GM12875 (cell line): ENCODE results near the gene FBXO4.
A peak's percentile ranks its signal among the peaks of the same experiment; 100 is the strongest.

Experiments
- H3K4me3 ChIP-seq: one replicate; pipeline ENCODE4 v1.5.1; 2011; ENCODE audit warnings: low read depth, low read length, control low read depth
- TF ChIP-seq, protein P1 (sequence below): IDR thresholded peaks from 2 replicates; pipeline ENCODE4 v1.5.1; 2011; ENCODE audit warnings: low read depth, mild to moderate bottlenecking, control low read depth, inconsistent platforms, low read length, moderate library complexity, borderline replicate concordance; ENCODE audit not compliant: insufficient read depth

The FBXO4 gene

DNA sequence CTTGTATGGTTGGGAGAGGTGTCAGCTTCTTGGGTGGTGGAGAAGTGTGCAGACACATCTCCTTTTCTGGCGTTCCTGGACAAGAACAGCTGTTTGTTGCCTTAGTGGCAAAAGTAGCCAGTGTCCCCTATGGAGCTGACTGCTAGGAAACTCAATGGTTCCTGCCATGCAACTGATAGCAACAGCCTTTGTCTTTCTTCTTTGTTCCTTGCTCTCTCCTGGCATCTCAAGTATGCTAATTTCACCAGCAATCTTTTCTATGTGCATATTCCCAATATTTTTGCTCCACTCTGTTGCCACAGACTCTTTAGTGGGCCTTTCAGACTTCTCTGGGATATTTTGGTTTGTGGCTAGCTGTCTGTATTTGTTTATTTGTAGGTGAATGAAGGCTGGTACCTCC lies 36.7 kb downstream of the FBXO4 start:
- TF ChIP-seq, protein P1, sequence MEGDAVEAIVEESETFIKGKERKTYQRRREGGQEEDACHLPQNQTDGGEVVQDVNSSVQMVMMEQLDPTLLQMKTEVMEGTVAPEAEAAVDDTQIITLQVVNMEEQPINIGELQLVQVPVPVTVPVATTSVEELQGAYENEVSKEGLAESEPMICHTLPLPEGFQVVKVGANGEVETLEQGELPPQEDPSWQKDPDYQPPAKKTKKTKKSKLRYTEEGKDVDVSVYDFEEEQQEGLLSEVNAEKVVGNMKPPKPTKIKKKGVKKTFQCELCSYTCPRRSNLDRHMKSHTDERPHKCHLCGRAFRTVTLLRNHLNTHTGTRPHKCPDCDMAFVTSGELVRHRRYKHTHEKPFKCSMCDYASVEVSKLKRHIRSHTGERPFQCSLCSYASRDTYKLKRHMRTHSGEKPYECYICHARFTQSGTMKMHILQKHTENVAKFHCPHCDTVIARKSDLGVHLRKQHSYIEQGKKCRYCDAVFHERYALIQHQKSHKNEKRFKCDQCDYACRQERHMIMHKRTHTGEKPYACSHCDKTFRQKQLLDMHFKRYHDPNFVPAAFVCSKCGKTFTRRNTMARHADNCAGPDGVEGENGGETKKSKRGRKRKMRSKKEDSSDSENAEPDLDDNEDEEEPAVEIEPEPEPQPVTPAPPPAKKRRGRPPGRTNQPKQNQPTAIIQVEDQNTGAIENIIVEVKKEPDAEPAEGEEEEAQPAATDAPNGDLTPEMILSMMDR, result no peak
- no peak overlapping the region for H3K4me3 ChIP-seq

DNA sequence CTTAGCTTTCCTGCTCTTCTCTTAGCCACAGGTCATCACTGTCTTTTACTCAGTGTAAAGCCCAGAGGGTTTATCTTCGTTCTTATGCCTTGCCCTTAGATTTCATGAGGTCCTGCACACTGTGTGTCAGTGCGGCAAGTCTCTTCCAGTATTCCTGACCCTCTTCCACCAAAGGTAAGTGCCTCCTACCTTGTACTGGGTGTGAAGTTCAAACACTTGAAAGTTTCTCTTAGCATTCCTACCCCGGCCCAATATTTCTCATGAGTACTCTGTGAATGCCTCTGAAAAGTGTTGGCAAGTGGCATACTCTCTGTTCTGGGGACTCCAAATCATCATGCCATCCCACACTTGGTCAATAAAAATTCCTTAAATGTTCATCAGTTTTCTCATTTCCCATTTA lies 37.4 kb downstream of the FBXO4 start:
- TF ChIP-seq, protein P1, result no peak
- H3K4me3 ChIP-seq, result no peak overlapping the region

DNA sequence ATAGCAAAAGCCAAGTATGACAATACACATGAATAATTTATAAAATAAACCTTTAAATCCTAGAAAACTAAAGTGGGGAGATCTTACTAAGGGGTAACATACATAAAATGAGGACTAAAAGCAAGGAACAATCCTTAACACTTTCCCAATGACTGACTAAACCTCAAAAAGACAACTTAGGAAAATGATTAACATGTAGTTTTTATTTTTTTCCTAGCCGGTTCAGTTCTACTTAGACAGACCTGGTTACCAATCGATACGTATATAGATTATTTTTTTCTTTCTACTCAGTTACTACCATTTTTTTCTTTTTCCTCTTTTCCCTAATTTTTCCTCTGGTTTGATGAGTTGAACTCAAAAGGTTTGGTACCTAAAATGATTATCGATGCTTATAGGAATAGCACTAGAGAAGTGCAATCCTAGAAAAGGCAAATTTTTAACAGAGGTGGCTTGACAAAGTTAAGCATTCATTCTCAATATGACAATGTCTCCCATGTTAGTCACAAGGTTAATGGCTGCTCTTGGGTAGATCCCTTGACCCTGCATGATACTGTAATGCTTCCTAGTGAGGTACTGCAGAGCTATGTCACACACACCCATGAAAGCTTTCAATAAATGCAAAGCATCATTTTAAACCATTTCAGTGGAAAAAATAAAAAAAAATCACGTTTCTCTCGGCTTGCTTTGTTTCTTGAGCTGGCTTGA lies 41.5 kb downstream of the FBXO4 start:
- TF ChIP-seq, protein P1, result no peak
- H3K4me3 ChIP-seq, result no peak overlapping the region

DNA sequence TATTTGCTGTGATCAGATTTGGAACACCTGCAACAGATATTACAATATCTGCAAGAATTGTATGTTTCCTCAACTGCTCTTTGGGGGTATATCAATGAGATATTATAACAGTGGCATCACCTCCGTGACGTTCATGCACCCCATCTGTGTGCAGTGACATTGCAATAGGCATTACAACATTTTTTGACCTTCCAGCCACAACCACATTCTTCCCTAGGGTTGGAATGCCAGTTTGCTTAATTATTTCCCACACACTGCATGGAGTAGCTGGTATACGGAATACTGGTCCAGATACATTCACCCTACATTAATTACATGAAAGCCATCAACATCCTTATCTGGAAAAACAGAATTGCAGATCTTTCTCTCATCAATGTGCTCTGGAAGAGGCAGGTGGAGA lies 42.3 kb downstream of the FBXO4 start:
- TF ChIP-seq, protein P1, result no peak
- H3K4me3 ChIP-seq, result no peak overlapping the region

DNA sequence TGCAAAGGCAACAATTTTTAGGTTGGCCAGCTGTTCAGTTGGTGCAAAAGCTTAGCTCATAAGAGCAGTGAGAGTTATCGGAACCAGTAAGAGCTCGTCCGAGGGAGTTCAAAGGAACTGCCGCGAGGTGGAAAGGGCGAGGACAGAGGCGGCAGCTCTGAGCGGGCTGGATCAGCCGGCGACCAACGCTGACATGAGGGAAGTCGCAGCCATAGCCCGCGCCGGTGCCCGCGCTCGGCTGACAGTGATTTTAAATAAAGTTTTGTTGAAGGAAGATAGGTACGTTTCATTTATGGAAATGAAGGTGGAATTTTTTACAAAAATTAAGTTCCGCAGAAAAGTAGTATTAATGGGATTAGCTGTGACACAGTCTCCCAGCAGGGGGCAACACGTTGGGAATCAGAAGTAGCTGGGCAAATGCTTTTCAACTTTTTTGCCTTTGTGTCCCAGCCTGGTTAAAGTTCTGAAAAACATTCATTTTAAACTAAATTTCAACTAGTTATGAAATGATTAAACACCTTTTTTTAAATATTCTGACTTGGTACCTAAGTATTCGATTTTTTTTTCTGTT lies 43.2 kb downstream of the FBXO4 start:
- TF ChIP-seq, protein P1, result peak; percentile 6; the same call in 1 of the 2 replicates
- H3K4me3 ChIP-seq, result no peak overlapping the region

DNA sequence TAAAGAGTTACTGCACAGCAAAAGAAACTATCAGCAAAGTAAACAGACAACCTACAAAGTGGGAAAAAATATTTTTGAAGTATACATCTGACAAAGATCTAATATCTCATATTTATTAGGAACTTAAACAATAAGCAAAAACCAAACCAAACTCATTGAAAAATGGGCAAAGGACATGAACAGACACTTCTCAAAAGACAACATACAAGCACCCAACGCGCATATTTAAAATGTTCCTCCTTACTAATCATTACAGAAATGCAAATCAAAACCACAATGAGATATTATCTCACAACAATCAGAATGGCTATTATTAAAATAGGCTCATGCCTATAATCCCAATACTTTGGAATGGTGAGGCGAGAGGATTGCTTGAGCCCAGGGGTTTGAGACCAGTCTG lies 48.0 kb downstream of the FBXO4 start:
- TF ChIP-seq, protein P1, result no peak
- no peak overlapping the region for H3K4me3 ChIP-seq

DNA sequence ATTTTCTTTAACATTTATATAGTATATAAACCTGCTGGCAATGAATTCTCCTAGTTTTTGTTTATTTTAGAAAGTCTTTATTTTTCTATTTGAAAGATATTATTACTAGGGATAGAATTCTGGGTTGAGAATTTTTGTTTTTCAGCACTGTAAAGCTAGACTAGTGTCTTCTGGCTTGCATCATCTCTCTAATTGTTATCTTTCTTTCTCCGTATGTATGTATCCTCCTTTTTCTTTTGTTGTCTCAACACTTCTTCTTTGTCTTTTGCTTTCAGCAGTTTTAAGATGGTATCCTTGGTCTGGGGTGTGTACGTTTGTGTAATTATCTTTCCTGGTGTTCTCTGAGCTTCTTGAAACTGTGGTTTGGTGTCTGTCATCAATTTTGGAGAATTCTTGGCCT lies 48.8 kb downstream of the FBXO4 start:
- H3K4me3 ChIP-seq, result no peak overlapping the region
- TF ChIP-seq, protein P1, result no peak
